GM19324 (cell line): ENCODE results near the gene DNAJC27.

Experiments used
- ATAC-seq: cut with Tn5 transposase; IDR thresholded peaks from one replicate; pipeline ENCODE4 v1.9.1; 2021; ENCODE audit warnings: mild to moderate bottlenecking, moderate library complexity; ENCODE audit not compliant: unreplicated experiment, low FRiP score

DNAJC27 gene

GRCh38 chr2:24926602-24927252 lies 45.0 kb downstream of the DNAJC27 start:
- ATAC-seq = no peak

GRCh38 chr2:24926220-24926601 lies 45.5 kb downstream of the DNAJC27 start:
- ATAC-seq = no peak

GRCh38 chr2:24925815-24926214 lies 45.9 kb downstream of the DNAJC27 start:
- no peak for ATAC-seq

- ATAC-seq = no peak
Observed at GRCh38 chr2:24924732-24925131, 47.0 kb downstream of the DNAJC27 start.

- no peak for ATAC-seq
Observed at GRCh38 chr2:24924266-24924665, 47.5 kb downstream of the DNAJC27 start.

GRCh38 chr2:24923106-24923505 lies 48.6 kb downstream of the DNAJC27 start:
- no peak for ATAC-seq

GRCh38 chr2:24922556-24922955 lies 49.2 kb downstream of the DNAJC27 start:
- no peak for ATAC-seq

- ATAC-seq = no peak
Observed at GRCh38 chr2:24920809-24921441, 50.8 kb downstream of the DNAJC27 start.

- peak; percentile 58 for ATAC-seq
Observed at GRCh38 chr2:24920098-24920808, 51.5 kb downstream of the DNAJC27 start, which contains the start of gene ADCY3. ADCY3 (minus strand) TSS chr2:24920237; CDS start chr2:24918987, 1,250 bp downstream.

GRCh38 chr2:24919506-24920097 lies 52.2 kb downstream of the DNAJC27 start:
- ATAC-seq = peak; percentile 34

GRCh38 chr2:24919037-24919505 lies 52.7 kb downstream of the DNAJC27 start:
- ATAC-seq = no peak

- ATAC-seq = no peak
Observed at GRCh38 chr2:24918326-24919036, 53.3 kb downstream of the DNAJC27 start.

GRCh38 chr2:24917731-24918325 lies 53.9 kb downstream of the DNAJC27 start:
- no peak for ATAC-seq

GRCh38 chr2:24917086-24917485 lies 54.7 kb downstream of the DNAJC27 start:
- no peak for ATAC-seq

GRCh38 chr2:24915796-24916195 lies 56.0 kb downstream of the DNAJC27 start:
- ATAC-seq = no peak

- ATAC-seq = no peak
Observed at GRCh38 chr2:24915175-24915574, 56.6 kb downstream of the DNAJC27 start.

GRCh38 chr2:24914713-24915112 lies 57.0 kb downstream of the DNAJC27 start:
- no peak for ATAC-seq

- ATAC-seq = no peak
Observed at GRCh38 chr2:24913911-24914310, 57.8 kb downstream of the DNAJC27 start.

- ATAC-seq = no peak
Observed at GRCh38 chr2:24912986-24913385, 58.8 kb downstream of the DNAJC27 start.

GRCh38 chr2:24912523-24912922 lies 59.2 kb downstream of the DNAJC27 start:
- no peak for ATAC-seq
